ENCODE measurements around the gene APEX1.

Gene APEX1

DNA sequence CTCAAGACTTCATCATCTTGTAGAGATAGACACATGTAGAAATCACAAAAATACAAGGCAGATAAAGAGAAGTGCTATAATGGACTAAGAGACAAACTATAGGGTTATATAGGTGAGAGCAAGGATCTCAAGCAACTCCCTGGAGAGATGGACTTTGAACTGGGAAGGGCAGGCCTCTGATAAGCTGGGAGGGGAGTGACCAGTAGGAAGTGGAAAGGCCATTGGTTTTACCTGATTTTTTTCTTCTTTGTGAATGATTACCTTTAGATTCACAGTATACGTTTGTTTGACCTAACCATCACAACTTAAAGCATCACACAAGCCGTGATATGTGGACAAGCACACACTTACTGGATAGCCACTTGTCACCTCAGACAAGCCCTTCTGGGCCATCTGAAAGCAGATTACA lies 36.5 kb upstream of the APEX1 start:
- H3K4me3 ChIP-seq (IDR thresholded peaks at IDR 0.05; ENCODE audit: insufficient read depth, low read depth, low read length) = no peak overlapping the region
- H3K4me2 ChIP-seq = no peak overlapping the region
- no peak overlapping the region for H3K9ac ChIP-seq
- H3K27me3 ChIP-seq (ENCODE audit: insufficient read depth, low read depth) = no peaks in the 10 kb centered on the region
- no peaks in the 10 kb centered on the region for H3K79me2 ChIP-seq (ENCODE audit: insufficient read depth, low read depth)
- H4K20me1 ChIP-seq (ENCODE audit: insufficient read depth) = no peaks in the 10 kb centered on the region
- no peak overlapping the region for H3K27ac ChIP-seq
- no peaks in the 10 kb centered on the region for H3K36me3 ChIP-seq (ENCODE audit: insufficient read depth)
- TF ChIP-seq, protein P1, sequence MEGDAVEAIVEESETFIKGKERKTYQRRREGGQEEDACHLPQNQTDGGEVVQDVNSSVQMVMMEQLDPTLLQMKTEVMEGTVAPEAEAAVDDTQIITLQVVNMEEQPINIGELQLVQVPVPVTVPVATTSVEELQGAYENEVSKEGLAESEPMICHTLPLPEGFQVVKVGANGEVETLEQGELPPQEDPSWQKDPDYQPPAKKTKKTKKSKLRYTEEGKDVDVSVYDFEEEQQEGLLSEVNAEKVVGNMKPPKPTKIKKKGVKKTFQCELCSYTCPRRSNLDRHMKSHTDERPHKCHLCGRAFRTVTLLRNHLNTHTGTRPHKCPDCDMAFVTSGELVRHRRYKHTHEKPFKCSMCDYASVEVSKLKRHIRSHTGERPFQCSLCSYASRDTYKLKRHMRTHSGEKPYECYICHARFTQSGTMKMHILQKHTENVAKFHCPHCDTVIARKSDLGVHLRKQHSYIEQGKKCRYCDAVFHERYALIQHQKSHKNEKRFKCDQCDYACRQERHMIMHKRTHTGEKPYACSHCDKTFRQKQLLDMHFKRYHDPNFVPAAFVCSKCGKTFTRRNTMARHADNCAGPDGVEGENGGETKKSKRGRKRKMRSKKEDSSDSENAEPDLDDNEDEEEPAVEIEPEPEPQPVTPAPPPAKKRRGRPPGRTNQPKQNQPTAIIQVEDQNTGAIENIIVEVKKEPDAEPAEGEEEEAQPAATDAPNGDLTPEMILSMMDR (conservative IDR thresholded peaks at IDR 0.05; ENCODE audit: low read depth, low read length) = no peak
- H2AFZ ChIP-seq (ENCODE audit: low read depth) = no peak overlapping the region
- H3K4me1 ChIP-seq (ENCODE audit: low read depth, poor library complexity, severe bottlenecking) = peaks cover 16% of the 10 kb centered on the region

DNA sequence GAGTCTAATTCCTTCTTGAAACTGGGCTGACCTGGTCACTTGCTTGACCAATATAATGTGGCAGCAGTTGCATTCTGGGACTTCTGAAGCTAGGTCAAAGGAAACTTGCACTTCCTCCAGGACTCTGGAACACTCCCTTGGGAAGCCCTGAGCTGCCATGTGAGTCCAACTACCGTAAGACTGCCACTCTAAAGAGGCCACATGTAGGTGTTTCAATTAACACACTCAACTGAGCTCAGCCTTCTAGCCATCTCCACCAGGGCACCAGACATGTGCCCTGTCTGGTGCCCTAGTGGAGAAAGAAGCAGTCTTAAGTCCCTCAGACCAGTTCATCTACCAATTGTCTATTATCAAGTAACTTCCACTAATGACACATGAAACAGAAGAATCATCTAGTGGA lies 35.6 kb upstream of the APEX1 start:
- H2AFZ ChIP-seq (ENCODE audit: low read depth) = no peak overlapping the region
- no peaks in the 10 kb centered on the region for H3K36me3 ChIP-seq (ENCODE audit: insufficient read depth)
- no peak overlapping the region for H3K9ac ChIP-seq
- no peaks in the 10 kb centered on the region for H3K27me3 ChIP-seq (ENCODE audit: insufficient read depth, low read depth)
- H3K4me3 ChIP-seq (IDR thresholded peaks at IDR 0.05; ENCODE audit: insufficient read depth, low read depth, low read length) = no peak overlapping the region
- H3K4me1 ChIP-seq (ENCODE audit: low read depth, poor library complexity, severe bottlenecking) = peaks cover 10% of the 10 kb centered on the region
- TF ChIP-seq, protein P1 (conservative IDR thresholded peaks at IDR 0.05; ENCODE audit: low read depth, low read length) = no peak
- H3K27ac ChIP-seq = no peak overlapping the region
- no peaks in the 10 kb centered on the region for H3K79me2 ChIP-seq (ENCODE audit: insufficient read depth, low read depth)
- H3K4me2 ChIP-seq = no peak overlapping the region
- no peaks in the 10 kb centered on the region for H4K20me1 ChIP-seq (ENCODE audit: insufficient read depth)

DNA sequence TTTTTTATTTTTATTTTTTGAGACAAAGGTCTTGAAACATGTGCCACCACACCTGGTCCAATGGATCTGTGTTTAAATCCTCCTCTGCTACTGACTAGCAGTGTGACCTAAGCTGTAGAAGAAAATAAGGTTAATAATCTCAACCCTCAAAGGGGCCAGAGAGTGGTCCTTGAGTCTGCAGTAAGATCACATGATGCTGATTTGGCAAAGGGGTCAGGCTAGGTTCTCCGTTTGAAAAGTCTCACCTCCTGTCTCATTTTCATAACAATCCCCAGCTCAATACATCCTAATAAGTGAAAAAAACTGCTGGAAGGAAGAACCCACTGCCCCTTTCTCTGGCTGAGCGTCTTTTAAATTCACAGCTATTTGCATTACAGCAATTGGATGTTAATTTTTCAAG lies 33.8 kb upstream of the APEX1 start:
- TF ChIP-seq, protein P1 (conservative IDR thresholded peaks at IDR 0.05; ENCODE audit: low read depth, low read length) = no peak

DNA sequence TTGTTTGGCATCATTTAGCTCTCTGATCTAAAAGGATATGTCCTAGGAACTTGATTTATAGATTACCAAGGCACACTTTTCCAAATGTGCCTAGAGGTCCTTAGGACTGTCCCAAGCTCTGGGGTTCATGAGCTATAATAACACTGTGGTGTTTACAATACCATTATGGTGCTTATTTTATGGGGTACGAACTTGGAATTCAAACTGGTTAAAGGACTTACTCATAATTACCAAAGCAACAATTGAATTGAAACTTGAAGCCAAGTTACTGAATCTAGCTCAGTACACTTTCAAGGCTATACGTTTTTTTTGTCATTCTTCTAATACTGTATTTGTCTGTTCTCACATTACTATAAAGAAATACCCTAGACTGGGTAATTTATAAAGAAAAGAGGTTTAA lies 32.1 kb upstream of the APEX1 start:
- Histone ChIP-seq H4K20me1 (ENCODE audit: insufficient read depth) (no peaks in the 10 kb centered on the region), H3K4me2 (no peak overlapping the region), H3K4me3 (IDR thresholded peaks at IDR 0.05; ENCODE audit: insufficient read depth, low read depth, low read length) (no peak overlapping the region), H3K27ac (no peak overlapping the region), H3K36me3 (ENCODE audit: insufficient read depth) (no peaks in the 10 kb centered on the region), H3K79me2 (ENCODE audit: insufficient read depth, low read depth) (no peaks in the 10 kb centered on the region), H3K27me3 (ENCODE audit: insufficient read depth, low read depth) (no peaks in the 10 kb centered on the region), H3K4me1 (ENCODE audit: low read depth, poor library complexity, severe bottlenecking) (no peaks in the 10 kb centered on the region), H3K9ac (no peak overlapping the region), H2AFZ (ENCODE audit: low read depth) (no peak overlapping the region)
- TF ChIP-seq, protein P1 (conservative IDR thresholded peaks at IDR 0.05; ENCODE audit: low read depth, low read length) = no peak

More for the DNA sequence above, 33.8 kb upstream of the APEX1 start:
- Histone ChIP-seq H3K4me3 (IDR thresholded peaks at IDR 0.05; ENCODE audit: insufficient read depth, low read depth, low read length) (no peak overlapping the region), H3K4me2 (no peak overlapping the region), H3K79me2 (ENCODE audit: insufficient read depth, low read depth) (no peaks in the 10 kb centered on the region), H3K9ac (no peak overlapping the region), H3K4me1 (ENCODE audit: low read depth, poor library complexity, severe bottlenecking) (no peaks in the 10 kb centered on the region), H3K27ac (no peak overlapping the region), H2AFZ (ENCODE audit: low read depth) (no peak overlapping the region), H4K20me1 (ENCODE audit: insufficient read depth) (no peaks in the 10 kb centered on the region), H3K36me3 (ENCODE audit: insufficient read depth) (no peaks in the 10 kb centered on the region), H3K27me3 (ENCODE audit: insufficient read depth, low read depth) (no peaks in the 10 kb centered on the region)
